ENCODE measurements around the gene DNAI1.
A peak's percentile ranks its signal among the peaks of the same experiment; 100 is the strongest.

Gene DNAI1

DNA sequence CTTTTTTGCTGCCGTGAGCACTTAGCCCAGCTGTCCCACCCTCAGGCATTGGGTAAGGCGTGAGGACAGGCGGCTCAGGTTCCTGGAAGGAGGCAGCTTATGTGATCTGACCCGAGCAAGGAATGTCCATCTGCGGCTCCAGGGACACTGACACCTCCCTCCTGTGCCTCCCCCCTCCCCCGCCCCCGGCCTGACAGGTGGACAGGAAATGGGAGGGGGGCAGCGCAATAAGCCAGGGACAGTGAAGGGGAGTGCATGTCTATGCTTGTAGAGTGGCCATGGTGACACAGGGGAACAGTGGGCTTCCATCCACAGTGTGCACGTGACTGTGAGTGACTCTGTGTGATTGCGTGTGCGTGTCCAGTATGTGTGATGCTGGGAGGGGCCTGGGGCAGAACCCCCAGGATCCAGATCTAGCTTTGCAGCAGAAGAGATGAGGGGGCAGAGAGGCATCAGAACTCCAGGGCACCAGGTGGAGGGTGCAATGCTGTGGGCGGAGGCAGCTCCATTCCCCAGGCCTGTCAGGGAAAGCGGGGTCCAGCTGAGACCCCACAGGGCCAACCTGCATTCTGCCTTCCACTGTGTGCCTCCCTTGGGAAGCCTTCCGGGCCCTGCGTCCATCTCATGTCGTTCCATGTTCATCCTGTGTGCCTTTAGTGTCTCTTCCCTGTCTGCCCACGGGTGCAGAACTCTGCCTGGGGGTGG is 100.5 kb downstream of the DNAI1 start:
- TF ChIP-seq POLR2AphosphoS5 (IDR thresholded peaks at IDR 0.05; ENCODE audit: low read depth, low read length) (no peak), POLR2A (IDR thresholded peaks at IDR 0.05; ENCODE audit: low read depth, low read length) (no peak), TAF1 (IDR thresholded peaks at IDR 0.05; ENCODE audit: borderline replicate concordance, low read depth, low read length) (no peak)
- DNase-seq (ENCODE audit: insufficient read length): no peak
- no peak for FAIRE-seq

- FAIRE-seq (peak; percentile 46), DNase-seq (ENCODE audit: insufficient read length) (no peak)
- no peak for TF ChIP-seq TAF1 (IDR thresholded peaks at IDR 0.05; ENCODE audit: borderline replicate concordance, low read depth, low read length)
- no peak for TF ChIP-seq POLR2A (IDR thresholded peaks at IDR 0.05; ENCODE audit: low read depth, low read length)
- no peak for TF ChIP-seq POLR2AphosphoS5 (IDR thresholded peaks at IDR 0.05; ENCODE audit: low read depth, low read length)
Observed at GRCh38 chr9:34559624-34560455, 101.2 kb downstream of the DNAI1 start.

DNA sequence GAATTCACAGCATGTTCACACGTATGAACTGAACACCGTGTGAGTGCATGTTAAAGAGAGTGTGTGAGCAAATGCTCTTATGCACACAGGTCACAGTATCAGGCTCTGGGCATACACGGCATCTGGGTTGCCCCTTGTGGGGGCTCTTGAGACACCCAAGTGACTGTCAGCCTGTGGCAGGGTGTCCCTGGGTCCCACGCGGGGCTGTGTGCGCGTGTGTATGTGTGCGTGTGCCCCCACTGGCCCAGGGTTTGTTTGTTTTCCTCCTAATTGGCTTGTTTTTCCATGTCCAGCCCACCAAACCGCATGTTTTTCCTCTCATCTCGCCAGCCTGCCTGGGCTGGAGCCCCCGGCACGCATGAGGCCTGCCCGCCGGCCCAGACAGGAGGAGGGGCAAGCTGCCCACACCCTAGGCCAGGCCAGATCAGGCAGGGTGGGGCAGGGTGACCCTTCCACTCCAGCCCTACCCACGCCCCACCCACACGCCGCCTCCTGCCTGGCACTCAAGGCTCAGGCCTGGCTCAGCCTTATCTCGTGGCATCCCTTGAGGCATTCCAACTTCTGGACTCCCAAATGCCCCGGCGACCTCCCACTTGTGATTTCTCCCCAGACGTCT is 102.1 kb downstream of the DNAI1 start:
- no peak for TF ChIP-seq TAF1 (IDR thresholded peaks at IDR 0.05; ENCODE audit: borderline replicate concordance, low read depth, low read length)
- TF ChIP-seq POLR2A (IDR thresholded peaks at IDR 0.05; ENCODE audit: low read depth, low read length): no peak
- TF ChIP-seq POLR2AphosphoS5 (IDR thresholded peaks at IDR 0.05; ENCODE audit: low read depth, low read length): no peak
- DNase-seq (ENCODE audit: insufficient read length): no peak
- FAIRE-seq: no peak

DNA sequence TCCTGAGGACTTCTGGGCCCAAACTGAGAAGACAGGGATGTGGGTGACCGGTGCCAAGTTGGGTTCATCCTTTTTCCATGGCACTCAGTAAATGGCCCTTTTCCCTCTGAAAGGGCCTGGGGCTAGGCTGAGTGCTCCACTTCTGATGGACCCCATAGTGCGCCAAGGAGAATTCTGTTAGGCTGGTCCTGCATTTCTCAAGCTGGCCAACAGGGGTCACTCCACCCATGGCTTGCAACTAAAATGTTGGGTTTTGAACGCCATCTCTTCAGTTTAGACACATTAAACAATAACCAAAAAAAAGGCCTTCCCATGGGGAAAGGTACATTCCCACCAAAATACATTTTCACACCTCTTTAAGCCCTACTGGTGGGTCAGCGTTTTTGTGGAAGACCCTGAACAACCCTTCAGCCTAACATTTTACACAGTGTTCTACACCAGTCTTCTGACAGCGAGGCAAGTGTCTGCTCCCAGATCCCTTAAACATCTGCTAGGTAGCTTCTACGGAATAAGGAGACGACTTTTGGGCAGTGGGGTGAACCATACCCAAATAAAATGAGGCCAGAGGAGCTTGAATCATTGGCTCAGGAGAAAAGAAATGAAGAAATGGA is 103.6 kb downstream of the DNAI1 start:
- no peak for FAIRE-seq
- no peak for TF ChIP-seq TAF1 (IDR thresholded peaks at IDR 0.05; ENCODE audit: borderline replicate concordance, low read depth, low read length)
- no peak for TF ChIP-seq POLR2AphosphoS5 (IDR thresholded peaks at IDR 0.05; ENCODE audit: low read depth, low read length)
- DNase-seq (ENCODE audit: insufficient read length): no peak

- FAIRE-seq: no peak
- no peak for DNase-seq (ENCODE audit: insufficient read length)
- no peak for TF ChIP-seq POLR2AphosphoS5 (IDR thresholded peaks at IDR 0.05; ENCODE audit: low read depth, low read length)
- TF ChIP-seq POLR2A (IDR thresholded peaks at IDR 0.05; ENCODE audit: low read depth, low read length): no peak
- TF ChIP-seq TAF1 (IDR thresholded peaks at IDR 0.05; ENCODE audit: borderline replicate concordance, low read depth, low read length): no peak
Observed at GRCh38 chr9:34563262-34563661, 104.7 kb downstream of the DNAI1 start.

- no peak for TF ChIP-seq TAF1 (IDR thresholded peaks at IDR 0.05; ENCODE audit: borderline replicate concordance, low read depth, low read length)
- no peak for TF ChIP-seq POLR2A (IDR thresholded peaks at IDR 0.05; ENCODE audit: low read depth, low read length)
- no peak for TF ChIP-seq POLR2AphosphoS5 (IDR thresholded peaks at IDR 0.05; ENCODE audit: low read depth, low read length)
- FAIRE-seq: no peak
- DNase-seq (ENCODE audit: insufficient read length): no peak
Observed at GRCh38 chr9:34564617-34565016, 106.0 kb downstream of the DNAI1 start.

DNA sequence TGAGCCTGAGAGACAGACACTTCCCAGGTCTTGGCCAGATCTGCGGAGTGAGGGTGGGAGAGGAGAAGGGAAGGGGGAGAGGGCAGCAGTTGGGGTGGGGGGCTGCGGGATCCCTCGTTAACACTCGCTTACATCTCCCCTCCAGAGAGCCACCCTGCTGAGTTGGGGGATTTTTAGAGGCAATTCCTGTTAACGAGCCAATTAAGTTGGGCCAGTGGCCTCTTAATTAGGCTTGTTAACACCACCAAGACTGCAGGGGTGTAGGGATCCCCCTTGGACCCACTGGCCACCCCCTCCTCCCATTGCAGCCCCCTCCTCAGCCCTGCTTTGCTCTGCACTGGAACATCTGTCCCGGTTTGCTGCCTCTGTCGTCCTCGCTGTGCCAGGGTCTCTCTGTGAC is 107.3 kb downstream of the DNAI1 start:
- no peak for DNase-seq (ENCODE audit: insufficient read length)
- TF ChIP-seq POLR2A (IDR thresholded peaks at IDR 0.05; ENCODE audit: low read depth, low read length) (no peak), TAF1 (IDR thresholded peaks at IDR 0.05; ENCODE audit: borderline replicate concordance, low read depth, low read length) (no peak), POLR2AphosphoS5 (IDR thresholded peaks at IDR 0.05; ENCODE audit: low read depth, low read length) (no peak)
- FAIRE-seq: no peak

- no peak for FAIRE-seq
- DNase-seq (ENCODE audit: insufficient read length): no peak
- no peak for TF ChIP-seq POLR2A (IDR thresholded peaks at IDR 0.05; ENCODE audit: low read depth, low read length)
- TF ChIP-seq POLR2AphosphoS5 (IDR thresholded peaks at IDR 0.05; ENCODE audit: low read depth, low read length): no peak
- TF ChIP-seq TAF1 (IDR thresholded peaks at IDR 0.05; ENCODE audit: borderline replicate concordance, low read depth, low read length): no peak
Observed at GRCh38 chr9:34566322-34566721, 107.7 kb downstream of the DNAI1 start.

GRCh38 chr9:34566972-34567371 is 108.4 kb downstream of the DNAI1 start:
- FAIRE-seq: no peak
- TF ChIP-seq TAF1 (IDR thresholded peaks at IDR 0.05; ENCODE audit: borderline replicate concordance, low read depth, low read length) (no peak), POLR2A (IDR thresholded peaks at IDR 0.05; ENCODE audit: low read depth, low read length) (no peak), POLR2AphosphoS5 (IDR thresholded peaks at IDR 0.05; ENCODE audit: low read depth, low read length) (no peak)
- DNase-seq (ENCODE audit: insufficient read length): no peak

DNA sequence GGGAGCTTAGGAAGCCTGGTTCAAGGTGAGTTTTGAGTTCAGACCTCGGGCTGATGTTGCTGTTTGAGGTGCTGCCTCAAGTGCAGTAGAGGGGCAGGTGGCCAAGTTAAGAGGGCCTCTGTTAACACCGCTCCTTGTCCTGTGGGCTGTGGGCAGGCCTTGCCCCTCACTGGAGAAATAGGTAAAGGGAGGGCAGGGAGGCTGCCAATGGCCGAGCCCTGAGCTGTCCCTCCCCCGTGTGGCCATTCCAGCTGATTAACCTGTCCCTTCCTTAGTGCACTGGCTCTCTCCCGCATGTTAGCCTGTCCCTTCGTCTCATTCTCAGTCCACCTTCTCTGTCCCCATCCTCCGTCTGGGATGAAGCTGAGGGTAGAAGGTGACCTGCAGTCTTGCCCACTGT is 109.5 kb downstream of the DNAI1 start:
- no peak for FAIRE-seq

DNA sequence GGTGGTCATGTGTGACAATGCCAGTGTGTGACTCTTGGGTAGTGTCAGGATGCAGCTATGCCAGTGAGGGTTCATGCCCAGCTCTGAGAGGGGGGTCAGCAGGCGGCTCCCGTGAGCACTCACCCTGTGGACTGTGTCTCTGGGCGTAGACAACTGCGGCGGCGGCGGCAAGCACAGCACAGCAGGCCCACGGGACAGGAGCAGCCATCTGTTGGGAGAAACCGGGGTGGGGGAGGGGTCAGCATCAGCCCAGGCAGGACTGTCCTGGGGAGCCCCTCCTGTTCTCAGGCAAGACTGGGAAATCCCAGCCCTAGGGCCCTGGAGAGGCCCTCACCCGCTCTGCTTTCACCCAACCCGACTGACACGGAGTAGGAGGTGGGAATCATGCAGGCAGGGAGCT is 110.2 kb downstream of the DNAI1 start:
- no peak for DNase-seq (ENCODE audit: insufficient read length)
- FAIRE-seq: no peak
- no peak for TF ChIP-seq POLR2AphosphoS5 (IDR thresholded peaks at IDR 0.05; ENCODE audit: low read depth, low read length)

More for the DNA sequence above, 109.5 kb downstream of the DNAI1 start:
- TF ChIP-seq TAF1 (IDR thresholded peaks at IDR 0.05; ENCODE audit: borderline replicate concordance, low read depth, low read length): no peak
- no peak for TF ChIP-seq POLR2A (IDR thresholded peaks at IDR 0.05; ENCODE audit: low read depth, low read length)
- no peak for TF ChIP-seq POLR2AphosphoS5 (IDR thresholded peaks at IDR 0.05; ENCODE audit: low read depth, low read length)
- DNase-seq (ENCODE audit: insufficient read length): no peak

Data from GM12892 (cell line).